Erythroblast (primary cell): ENCODE data around the gene LHFPL4.

Experiments
- GATA1 ChIP-seq: IDR thresholded peaks from 2 replicates; pipeline ENCODE4 v1.6.1; 2011; ENCODE audit warnings: low read depth, mild to moderate bottlenecking, control low read depth, low read length, moderate library complexity
- POLR2A ChIP-seq: IDR thresholded peaks from 2 replicates; pipeline ENCODE4 v1.6.1; 2011; ENCODE audit warnings: mild to moderate bottlenecking, low read length

- no peak for TF ChIP-seq POLR2A
- TF ChIP-seq GATA1 = no peak
Measured at GRCh38 chr3:9549600-9549999, 4.0 kb downstream of the LHFPL4 start.
